SU-DHL-6 (cell line): Measurements from ENCODE around the gene CEL.

Experiments
- CTCF ChIP-seq: fragments of 200-600 bp; sonication (generic); IDR thresholded peaks from one replicate; pipeline ENCODE4 v1.5.1; 2017; ENCODE audit warnings: antibody characterized with exemption, mild to moderate bottlenecking, low read length, moderate library complexity; ENCODE audit not compliant: insufficient read depth, poor library complexity, severe bottlenecking
- EZH2phosphoT487 ChIP-seq: fragments of 200-600 bp; sonication (generic), shearing (Covaris generic); conservative IDR thresholded peaks from 2 replicates; pipeline ENCODE4 v1.6.1; 2018; ENCODE audit warnings: mild to moderate bottlenecking, antibody characterized with exemption, low read length, moderate library complexity, mixed read lengths

DNA sequence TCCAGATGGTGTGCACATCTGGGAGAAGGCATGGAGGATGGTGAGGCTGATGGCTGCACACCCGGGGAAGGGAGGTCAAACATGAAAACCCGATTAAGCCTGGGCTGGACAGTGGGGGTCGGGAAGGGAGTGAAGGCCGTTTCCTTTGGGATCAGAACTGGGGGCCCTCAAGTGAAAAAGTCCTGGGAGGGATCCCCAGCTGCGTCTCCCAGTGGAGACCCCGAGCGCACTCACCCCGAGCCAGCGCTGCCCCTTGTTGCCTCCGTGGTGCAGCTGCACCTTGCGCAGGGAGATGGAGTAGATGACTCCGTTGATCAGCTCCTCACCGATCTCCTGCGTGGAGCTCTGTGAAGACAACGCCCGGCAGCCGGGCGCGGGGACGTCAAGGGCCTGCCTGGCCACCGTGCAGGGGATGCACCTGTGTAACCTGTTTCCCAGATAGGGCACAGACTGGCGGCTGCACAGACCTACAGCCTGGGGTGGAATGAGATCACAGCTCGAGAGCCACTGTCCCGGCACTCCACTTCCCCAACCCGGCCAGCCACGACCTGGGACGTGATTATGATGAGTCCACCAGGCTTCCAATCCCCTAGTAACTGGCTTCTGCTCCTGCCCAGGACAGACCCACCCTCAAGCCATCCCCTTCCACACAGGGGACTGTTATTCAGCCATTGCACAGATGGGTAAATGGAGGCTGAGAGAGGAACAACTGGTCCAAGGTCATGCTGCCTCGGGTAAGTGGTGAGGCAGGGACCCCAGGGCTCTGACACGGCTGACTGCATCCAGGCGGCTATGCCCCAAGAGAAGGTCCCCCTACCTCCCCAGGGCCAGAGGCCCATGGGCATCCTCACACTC, 50.3 kb downstream of the CEL start:
- TF ChIP-seq CTCF = no peak
- no peak for TF ChIP-seq EZH2phosphoT487
